GM12878 (cell line): ENCODE results near the gene SRSF10. TPM values are rescaled to one million over a fixed set of nuclear protein-coding genes. Genes with fewer than 3 reads are reported as not detected.

Experiments
- ATAC-seq: fragments of 200-7000 bp; cut with Tn5 transposase; 3 replicates; pipeline ENCODE4 v1.9.1; 2020; ENCODE audit warnings: mild to moderate bottlenecking, moderate library complexity
- BruUV-seq: library from RNA; stranded (reverse); fragments of 400-500 nt; replicated peaks from 2 replicates; lab custom pipeline; 2021; lab: Mats Ljungman, UMichigan
- CTCF ChIA-PET: fragments of 300-600 bp; sonication (Branson Sonifier 250); formaldehyde crosslinking; extraction: SDS; loops from one replicate; lab custom pipeline; 2021; ENCODE audit warnings: inconsistent platforms; lab: Yijun Ruan, JAX
- POLR2A ChIA-PET: fragments of 350-600 bp; formaldehyde crosslinking; extraction: SDS; loops from one replicate; lab custom pipeline; 2021; ENCODE audit warnings: inconsistent platforms; lab: Charles Lee
- RAD21 ChIA-PET: fragments of 300-600 bp; sonication (Branson Sonifier 250); formaldehyde crosslinking; loops from one replicate; lab custom pipeline; 2023; ENCODE audit warnings: antibody characterized with exemption; ENCODE audit not compliant: unreplicated experiment; lab: Charles Lee
- SMC1A ChIA-PET: fragments of 300-600 bp; sonication (Branson Sonifier 250); formaldehyde crosslinking; loops from one replicate; lab custom pipeline; 2023; ENCODE audit not compliant: unreplicated experiment, uncharacterized antibody; lab: Charles Lee
- DNase-seq: peaks from one replicate; pipeline ENCODE4 v3.0.0-alpha.2; 2011; ENCODE audit warnings: low read depth, low spot score
- FAIRE-seq: peaks from 3 replicates; lab custom pipeline; 2011; peaks lifted over from hg19 to GRCh38; lab: Jason Lieb, UNC
- H2AFZ ChIP-seq: 2 replicates; pipeline ENCODE4 v1.6.0; 2011; ENCODE audit warnings: low read depth, low read length, control low read depth; ENCODE audit not compliant: control insufficient read depth
- H3K27ac ChIP-seq: 2 replicates; pipeline ENCODE4 v1.5.1; 2011; ENCODE audit warnings: control low read depth; ENCODE audit not compliant: control insufficient read depth, insufficient read depth
- H3K27me3 ChIP-seq, 2 experiments: replicated peaks in 1 of 2; 2 replicates each; pipeline versions ENCODE4 v1.6.0 to v1.6.1; 2011; ENCODE audit warnings: low read length in 1 of 2; ENCODE audit not compliant: control insufficient read depth in 2 of 2, insufficient read depth in 2 of 2
- H3K36me3 ChIP-seq, 2 experiments: 2 replicates each; pipeline ENCODE4 v1.5.1; 2011; ENCODE audit warnings: low read length in 1 of 2; ENCODE audit not compliant: control insufficient read depth in 2 of 2, insufficient read depth in 2 of 2
- H3K4me1 ChIP-seq: 2 replicates; pipeline ENCODE4 v1.6.1; 2011; ENCODE audit warnings: mild to moderate bottlenecking, low read length, moderate library complexity, mixed read lengths; ENCODE audit not compliant: control insufficient read depth, insufficient read depth
- H3K4me2 ChIP-seq: 2 replicates; pipeline ENCODE4 v1.6.0; 2011; ENCODE audit warnings: control low read depth; ENCODE audit not compliant: control insufficient read depth, insufficient read depth
- H3K4me3 ChIP-seq: fragments of 200-600 bp; sonication (generic); 2 replicates; pipeline ENCODE4 v1.5.1; 2016
- H3K79me2 ChIP-seq: 2 replicates; pipeline ENCODE4 v1.6.0; 2011; ENCODE audit warnings: low read length; ENCODE audit not compliant: control insufficient read depth, insufficient read depth
- H3K9ac ChIP-seq: 2 replicates; pipeline ENCODE4 v1.8.0; 2011; ENCODE audit warnings: low read length, control low read depth, mixed read lengths; ENCODE audit not compliant: control insufficient read depth, insufficient read depth
- H3K9me3 ChIP-seq: replicated peaks from 3 replicates; pipeline ENCODE4 v1.5.1; 2011; ENCODE audit warnings: mild to moderate bottlenecking, low read length; ENCODE audit not compliant: control insufficient read depth, insufficient read depth
- H4K20me1 ChIP-seq: 2 replicates; pipeline ENCODE4 v1.6.0; 2011; ENCODE audit not compliant: control insufficient read depth, insufficient read depth
- CBX5 ChIP-seq: sonication (generic); IDR thresholded peaks from 2 replicates; pipeline ENCODE4 v1.6.1; 2016; ENCODE audit warnings: low read depth, moderate library complexity, mild to moderate bottlenecking, inconsistent platforms
- CHD2 ChIP-seq: IDR thresholded peaks from 2 replicates; pipeline ENCODE4 v1.6.1; 2011; ENCODE audit warnings: low read depth, low read length, improper control_type of control experiment, borderline replicate concordance
- GATAD2B ChIP-seq: fragments of 450-650 bp; conservative IDR thresholded peaks from 2 replicates; pipeline ENCODE4 v1.6.1; 2017; ENCODE audit warnings: low read depth, mild to moderate bottlenecking, moderate library complexity
- MEF2B ChIP-seq: fragments of 450-650 bp; IDR thresholded peaks from 2 replicates; pipeline ENCODE4 v1.6.1; 2018; ENCODE audit warnings: mild to moderate bottlenecking, moderate library complexity; ENCODE audit not compliant: partially characterized antibody, poor library complexity, severe bottlenecking
- MYB ChIP-seq: fragments of 150-350 bp; IDR thresholded peaks from 2 replicates; pipeline ENCODE4 v1.6.1; 2014; ENCODE audit warnings: mild to moderate bottlenecking, low read depth, low read length, borderline replicate concordance
- NFYB ChIP-seq: IDR thresholded peaks from 2 replicates; pipeline ENCODE4 v1.6.1; 2011; ENCODE audit warnings: low read depth, mild to moderate bottlenecking, low read length, improper control_type of control experiment, moderate library complexity; ENCODE audit not compliant: insufficient read depth
- NR2F1 ChIP-seq: fragments of 450-650 bp; conservative IDR thresholded peaks from 2 replicates; pipeline ENCODE4 v1.6.1; 2017; ENCODE audit warnings: mild to moderate bottlenecking
- PAX8 ChIP-seq: fragments of 450-650 bp; IDR thresholded peaks from 2 replicates; pipeline ENCODE4 v1.6.1; 2017; ENCODE audit warnings: mild to moderate bottlenecking, moderate library complexity
- SIN3A ChIP-seq: IDR thresholded peaks from 2 replicates; pipeline ENCODE4 v1.6.1; 2012; ENCODE audit warnings: low read depth, low read length, improper control_type of control experiment
- WGBS: methylation state at CpG from one replicate; pipeline ENCODE4 v1.1.6; 2016; ENCODE audit warnings: low lambda C conversion rate; ENCODE audit not compliant: insufficient replicate concordance, insufficient coverage; ENCODE audit errors: missing lambda C conversion rate; 5-methylcytosine and 5-hydroxymethylcytosine counted together
- in situ Hi-C: fragments of 300-500 bp; cut with MboI; formaldehyde crosslinking; loops from 9 replicates; pipeline ENCODE4 v1.14.3; 2018; ENCODE audit warnings: mixed read lengths
- intact Hi-C: fragments of 100-400 bp; cut with micrococcal nuclease; formaldehyde crosslinking; loops from one replicate; pipeline ENCODE4 v1.14.2; 2022; ENCODE audit not compliant: unreplicated experiment
- polyA plus RNA-seq, 11 experiments: library from polyadenylated mRNA; depleted of rRNA in 4 of 11; unstranded in 6 of 11; stranded (reverse) in 5 of 11; fragments of >200 nt; fragmentation: Nextera tagmentation in 4 of 11; fragmentation: Illumina TruSeq in 1 of 11; extraction: Ambion mirVana in 4 of 11; extraction: Trizol in 1 of 11; gene quantifications; 1 replicate in 1 of 11; 2 replicates in 10 of 11; pipeline versions ENCODE4 v1.2.1 to v1.2.3, GENCODE V29; 2011 to 2016; ENCODE audit warnings: inconsistent platforms in 2 of 11, missing spikeins in 2 of 11, low read depth in 1 of 11
- total RNA-seq, 4 experiments: library from RNA; depleted of rRNA in 3 of 4; stranded (reverse); fragments of >200 nt in 3 of 4; fragmentation: Illumina TruSeq in 1 of 4; extraction: Trizol in 1 of 4; gene quantifications; 2 replicates each; pipeline versions ENCODE4 v1.2.1 to v1.2.3, GENCODE V29; 2013 to 2021
- TF ChIP-seq, protein P1 (sequence below): fragments of 450-650 bp; conservative IDR thresholded peaks from 2 replicates; pipeline ENCODE4 v1.6.1; 2017; ENCODE audit warnings: mild to moderate bottlenecking, moderate library complexity
- TF ChIP-seq, protein P2 (sequence below): fragments of 150-350 bp; IDR thresholded peaks from 2 replicates; pipeline ENCODE4 v1.6.1; 2014; ENCODE audit warnings: mild to moderate bottlenecking, low read depth, low read length

The SRSF10 gene
- total and polyA plus RNA-seq, 10 of the 15 experiments (the other 5 are each of a cell fraction or from before 2014, with no cell fraction given), result 157 to 279 (median 222) TPM

DNA sequence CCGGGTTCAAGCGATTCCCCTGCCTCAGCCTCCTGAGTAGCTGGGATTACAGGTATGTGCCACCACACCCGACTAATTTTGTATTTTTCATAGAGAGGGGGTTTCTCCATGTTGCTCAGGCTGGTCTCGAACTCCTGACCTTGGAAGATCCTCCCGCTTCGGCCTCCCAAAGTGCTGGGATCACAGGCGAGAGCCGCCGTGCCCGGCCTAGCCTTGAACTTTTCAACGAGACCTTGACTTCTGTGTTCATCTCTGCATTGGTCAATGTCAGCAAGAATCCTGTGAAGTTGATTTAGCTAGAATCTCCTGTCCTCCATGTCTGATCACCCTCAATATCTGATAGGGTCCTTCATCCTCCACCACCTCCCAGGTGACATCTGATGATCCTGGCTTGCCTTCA is 55.5 kb downstream of the SRSF10 start:
- SMC1A ChIA-PET, result interaction anchor here (1.0 to 1.8 kb wide), 3 partner anchors 32 to 119 kb away, joined by 4 to 6 read pairs (median 4); no protein-coding TSS in a partner anchor
- Histone ChIP-seq H3K27me3 (no peaks in the 10 kb centered on the region), H3K27ac (no peak overlapping the region), H3K4me3 (no peak overlapping the region), H3K4me1 (no peaks in the 10 kb centered on the region; the same call in 1 of the 2 replicates), H4K20me1 (no peaks in the 10 kb centered on the region), H3K9ac (no peak overlapping the region), H3K9me3 (no peaks in the 10 kb centered on the region), H3K79me2 (no peaks in the 10 kb centered on the region), H2AFZ (no peak overlapping the region), H3K4me2 (no peak overlapping the region), H3K36me3 (no peaks in the 10 kb centered on the region)
- RAD21 ChIA-PET, result interaction anchor here (1.6 to 2.7 kb wide), 3 partner anchors 14 to 153 kb away, joined by 3 to 6 read pairs (median 4); no protein-coding TSS in a partner anchor
- 81% methylated on average over 11 of the region's 11 CpGs for WGBS
- DNase-seq (no peak), ATAC-seq (no peak), FAIRE-seq (no peak)
- BruUV-seq, result no TSS peak
- intact Hi-C loops, result no loop called here
- in situ Hi-C loops, result no loop called here
- TF ChIP-seq PAX8 (no peak), MEF2B (no peak), GATAD2B (no peak), NR2F1 (no peak), NFYB (no peak), CHD2 (no peak), CBX5 (no peak), MYB (no peak), SIN3A (no peak)
- TF ChIP-seq, protein P1, sequence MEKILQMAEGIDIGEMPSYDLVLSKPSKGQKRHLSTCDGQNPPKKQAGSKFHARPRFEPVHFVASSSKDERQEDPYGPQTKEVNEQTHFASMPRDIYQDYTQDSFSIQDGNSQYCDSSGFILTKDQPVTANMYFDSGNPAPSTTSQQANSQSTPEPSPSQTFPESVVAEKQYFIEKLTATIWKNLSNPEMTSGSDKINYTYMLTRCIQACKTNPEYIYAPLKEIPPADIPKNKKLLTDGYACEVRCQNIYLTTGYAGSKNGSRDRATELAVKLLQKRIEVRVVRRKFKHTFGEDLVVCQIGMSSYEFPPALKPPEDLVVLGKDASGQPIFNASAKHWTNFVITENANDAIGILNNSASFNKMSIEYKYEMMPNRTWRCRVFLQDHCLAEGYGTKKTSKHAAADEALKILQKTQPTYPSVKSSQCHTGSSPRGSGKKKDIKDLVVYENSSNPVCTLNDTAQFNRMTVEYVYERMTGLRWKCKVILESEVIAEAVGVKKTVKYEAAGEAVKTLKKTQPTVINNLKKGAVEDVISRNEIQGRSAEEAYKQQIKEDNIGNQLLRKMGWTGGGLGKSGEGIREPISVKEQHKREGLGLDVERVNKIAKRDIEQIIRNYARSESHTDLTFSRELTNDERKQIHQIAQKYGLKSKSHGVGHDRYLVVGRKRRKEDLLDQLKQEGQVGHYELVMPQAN, result no peak
- TF ChIP-seq, protein P2, sequence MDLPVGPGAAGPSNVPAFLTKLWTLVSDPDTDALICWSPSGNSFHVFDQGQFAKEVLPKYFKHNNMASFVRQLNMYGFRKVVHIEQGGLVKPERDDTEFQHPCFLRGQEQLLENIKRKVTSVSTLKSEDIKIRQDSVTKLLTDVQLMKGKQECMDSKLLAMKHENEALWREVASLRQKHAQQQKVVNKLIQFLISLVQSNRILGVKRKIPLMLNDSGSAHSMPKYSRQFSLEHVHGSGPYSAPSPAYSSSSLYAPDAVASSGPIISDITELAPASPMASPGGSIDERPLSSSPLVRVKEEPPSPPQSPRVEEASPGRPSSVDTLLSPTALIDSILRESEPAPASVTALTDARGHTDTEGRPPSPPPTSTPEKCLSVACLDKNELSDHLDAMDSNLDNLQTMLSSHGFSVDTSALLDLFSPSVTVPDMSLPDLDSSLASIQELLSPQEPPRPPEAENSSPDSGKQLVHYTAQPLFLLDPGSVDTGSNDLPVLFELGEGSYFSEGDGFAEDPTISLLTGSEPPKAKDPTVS, result no peak
- CTCF ChIA-PET, result interaction anchor here (1.8 kb wide), 1 partner anchor 103 kb away, joined by 7 read pairs; no protein-coding TSS in a partner anchor
- POLR2A ChIA-PET, result interaction anchor here (1.1 kb wide), 1 partner anchor 31 kb away, joined by 3 read pairs; no protein-coding TSS in a partner anchor
